ENCODE measurements around the gene RIN2.

DNA sequence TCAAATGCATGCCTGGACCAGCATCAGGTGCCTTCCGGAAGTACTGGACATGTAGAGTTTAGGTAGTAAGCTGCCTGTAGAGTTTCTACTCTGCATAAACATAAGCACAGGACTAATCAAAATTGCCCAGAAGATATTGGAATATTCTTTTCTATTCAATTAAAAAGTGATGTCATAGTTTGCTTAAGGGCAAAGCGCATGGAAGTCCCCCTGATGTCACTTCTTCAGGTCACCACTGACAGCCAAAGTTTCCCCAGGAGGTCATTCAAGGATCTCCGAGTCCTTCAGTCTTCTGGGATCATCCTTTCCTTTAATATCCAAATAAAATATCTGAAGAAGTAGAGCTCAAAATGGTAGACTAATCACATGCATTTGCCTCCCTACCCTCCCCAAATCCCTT lies 17.5 kb upstream of the RIN2 start:
- TF ChIP-seq CTCF (IDR thresholded peaks at IDR 0.05), result no peak
- TF ChIP-seq POLR2A (IDR thresholded peaks at IDR 0.05), result no peak

Measured in right lobe of liver (tissue), 4 donors.